Fibroblast of villous mesenchyme (primary cell): ENCODE results near the gene STX1A. TPM values are rescaled to one million over a fixed set of nuclear protein-coding genes. Genes with fewer than 3 reads are reported as not detected.
A peak's percentile ranks its signal among the peaks of the same experiment; 100 is the strongest.

Experiments
- DNase-seq: peaks from one replicate; pipeline ENCODE4 v3.0.0-alpha.2; 2010; ENCODE audit warnings: low read depth
- H3K4me3 ChIP-seq: 2 replicates; pipeline ENCODE4 v1.5.1; 2011; ENCODE audit warnings: low read depth, mild to moderate bottlenecking, low read length
- CTCF ChIP-seq: IDR thresholded peaks from 2 replicates; pipeline ENCODE4 v1.5.1; 2012; ENCODE audit warnings: low read depth, mild to moderate bottlenecking, low read length; ENCODE audit not compliant: insufficient read depth
- total RNA-seq: library from RNA; depleted of rRNA; stranded (reverse); fragments of >200 nt; gene quantifications from 2 replicates; pipeline ENCODE4 v1.2.3, GENCODE V29; 2012

The STX1A gene
- total RNA-seq, 1 donor, result 8.2 TPM

GRCh38 chr7:73671857-73672445, 47.5 kb downstream of the STX1A start:
- TF ChIP-seq CTCF, result no peak
- no peak overlapping the region for H3K4me3 ChIP-seq
- no peak for DNase-seq

- no peak for TF ChIP-seq CTCF
- no peak for DNase-seq
- H3K4me3 ChIP-seq, result no peak overlapping the region
Measured at GRCh38 chr7:73671322-73671661, 48.2 kb downstream of the STX1A start.

GRCh38 chr7:73669858-73670385, 49.5 kb downstream of the STX1A start:
- no peak for TF ChIP-seq CTCF
- no peak for DNase-seq
- no peak overlapping the region for H3K4me3 ChIP-seq

GRCh38 chr7:73669288-73669701, 50.2 kb downstream of the STX1A start:
- H3K4me3 ChIP-seq, result no peak overlapping the region
- no peak for TF ChIP-seq CTCF
- DNase-seq, result no peak

- peak overlapping the region; percentile 73 for H3K4me3 ChIP-seq
- no peak for DNase-seq
- TF ChIP-seq CTCF, result no peak
Measured at GRCh38 chr7:73668886-73669230, 50.6 kb downstream of the STX1A start.

GRCh38 chr7:73668103-73668885, 51.2 kb downstream of the STX1A start:
- no peak for TF ChIP-seq CTCF
- peak overlapping the region; percentile 73 for H3K4me3 ChIP-seq
- DNase-seq, result no peak
